Parathyroid adenoma (tissue), 2 donors: Measurements from ENCODE around the gene PANK2.
"Not testable (repeated sequence)": the region's sequence is repeated elsewhere in the genome, so short reads cannot be mapped to it uniquely, and the experiment has no call there.

ENCODE experiments used
- H2AFZ ChIP-seq: fragments of 300-600 bp; sonication (generic); one replicate; pipeline ENCODE4 v1.7.0; 2017; ENCODE audit warnings: antibody characterized with exemption, mild to moderate bottlenecking
- H3K27ac ChIP-seq: fragments of 300-600 bp; sonication (generic); one replicate; pipeline ENCODE4 v1.7.0; 2017
- H3K27me3 ChIP-seq: fragments of 300-600 bp; sonication (generic); one replicate; pipeline ENCODE4 v1.7.0; 2017; ENCODE audit warnings: low read length; ENCODE audit not compliant: control insufficient read depth, insufficient read depth
- H3K36me3 ChIP-seq: fragments of 300-600 bp; sonication (generic); one replicate; pipeline ENCODE4 v1.7.0; 2017; ENCODE audit warnings: low read length; ENCODE audit not compliant: control insufficient read depth, insufficient read depth
- H3K4me1 ChIP-seq: fragments of 300-600 bp; sonication (generic); one replicate; pipeline ENCODE4 v1.7.0; 2017; ENCODE audit warnings: control low read depth
- H3K4me2 ChIP-seq: fragments of 300-600 bp; sonication (generic); one replicate; pipeline ENCODE4 v1.7.0; 2017; ENCODE audit warnings: low read length
- H3K4me3 ChIP-seq: fragments of 300-600 bp; sonication (generic); one replicate; pipeline ENCODE4 v1.7.0; 2017; ENCODE audit warnings: low read depth, low read length
- H3K79me2 ChIP-seq: fragments of 300-600 bp; sonication (generic); one replicate; pipeline ENCODE4 v1.7.0; 2017; ENCODE audit warnings: control low read depth
- H3K9ac ChIP-seq: fragments of 300-600 bp; sonication (generic); one replicate; pipeline ENCODE4 v1.7.0; 2017; ENCODE audit warnings: mild to moderate bottlenecking
- H3K9me3 ChIP-seq: fragments of 300-600 bp; sonication (generic); one replicate; pipeline ENCODE4 v1.7.0; 2017; ENCODE audit warnings: low read length; ENCODE audit not compliant: control insufficient read depth
- CTCF ChIP-seq: fragments of 300-600 bp; sonication (generic); IDR thresholded peaks from one replicate; pipeline ENCODE4 v1.7.0; 2017; ENCODE audit warnings: antibody characterized with exemption, mild to moderate bottlenecking
- donor health status: primary hyperparathyroidism.

The PANK2 gene

DNA sequence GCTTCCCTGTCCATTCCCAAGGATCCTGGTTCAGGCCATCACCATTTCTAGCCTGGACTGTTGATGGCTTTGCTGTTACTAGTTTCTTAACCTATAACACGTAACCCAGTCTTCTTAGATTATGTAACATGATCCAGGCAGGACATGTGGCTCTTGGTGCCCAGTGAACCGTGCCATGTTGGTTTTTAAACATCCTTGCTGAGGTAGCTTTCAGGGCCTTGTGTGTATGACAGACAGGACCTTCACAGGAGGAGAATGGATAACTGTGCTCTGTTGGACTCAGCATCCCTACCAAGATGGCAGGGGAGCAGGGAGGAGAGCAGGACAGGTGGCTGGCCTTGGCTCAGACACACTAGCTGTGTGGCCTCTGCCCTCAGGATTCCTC is 46.8 kb downstream of the PANK2 start:
- no peaks in the 10 kb centered on the region for H3K36me3 ChIP-seq
- no peak for TF ChIP-seq CTCF
- no peak overlapping the region for H3K9ac ChIP-seq
- H3K27ac ChIP-seq = peak overlapping the region; percentile 49
- H2AFZ ChIP-seq = peak overlapping the region; percentile 16
- peaks cover 25% of the 10 kb centered on the region for H3K4me1 ChIP-seq
- no peaks in the 10 kb centered on the region for H3K27me3 ChIP-seq
- no peaks in the 10 kb centered on the region for H3K79me2 ChIP-seq
- H3K4me2 ChIP-seq = peak overlapping the region; percentile 22
- no peak overlapping the region for H3K4me3 ChIP-seq
- H3K9me3 ChIP-seq = no peaks in the 10 kb centered on the region

DNA sequence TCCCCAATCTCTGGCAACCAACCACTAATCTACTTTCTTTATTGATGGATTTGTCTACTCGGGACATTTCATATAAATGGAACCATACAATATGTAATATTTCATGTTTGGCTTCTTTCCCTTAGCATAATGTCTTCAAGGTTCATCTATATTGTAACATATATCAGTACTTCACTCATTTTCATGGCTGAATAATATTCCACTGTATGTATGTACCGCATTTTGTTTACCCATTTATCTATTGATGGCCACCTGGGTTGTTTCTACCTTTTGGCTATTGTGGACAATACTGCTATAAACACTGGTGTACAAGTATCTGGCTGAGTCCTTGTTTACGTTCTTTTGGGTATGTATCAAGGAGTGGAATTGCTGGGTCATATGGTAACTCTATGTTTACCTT is 48.4 kb downstream of the PANK2 start:
- TF ChIP-seq CTCF = no peak
- Histone ChIP-seq H3K79me2 (no peaks in the 10 kb centered on the region), H3K9me3 (no peaks in the 10 kb centered on the region), H3K27ac (no peak overlapping the region), H3K9ac (no peak overlapping the region), H3K27me3 (no peaks in the 10 kb centered on the region), H3K36me3 (no peaks in the 10 kb centered on the region), H3K4me1 (peaks cover 21% of the 10 kb centered on the region), H2AFZ (no peak overlapping the region), H3K4me3 (no peak overlapping the region), H3K4me2 (no peak overlapping the region)

GRCh38 chr20:3940905-3941304 is 51.7 kb downstream of the PANK2 start:
- peaks cover 4% of the 10 kb centered on the region for H3K4me1 ChIP-seq
- H2AFZ ChIP-seq = no peak overlapping the region
- H3K9ac ChIP-seq = no peak overlapping the region
- H3K4me2 ChIP-seq = no peak overlapping the region
- no peak for TF ChIP-seq CTCF
- no peak overlapping the region for H3K4me3 ChIP-seq
- no peaks in the 10 kb centered on the region for H3K36me3 ChIP-seq
- H3K27me3 ChIP-seq = no peaks in the 10 kb centered on the region
- no peaks in the 10 kb centered on the region for H3K9me3 ChIP-seq
- no peaks in the 10 kb centered on the region for H3K79me2 ChIP-seq
- H3K27ac ChIP-seq = no peak overlapping the region

DNA sequence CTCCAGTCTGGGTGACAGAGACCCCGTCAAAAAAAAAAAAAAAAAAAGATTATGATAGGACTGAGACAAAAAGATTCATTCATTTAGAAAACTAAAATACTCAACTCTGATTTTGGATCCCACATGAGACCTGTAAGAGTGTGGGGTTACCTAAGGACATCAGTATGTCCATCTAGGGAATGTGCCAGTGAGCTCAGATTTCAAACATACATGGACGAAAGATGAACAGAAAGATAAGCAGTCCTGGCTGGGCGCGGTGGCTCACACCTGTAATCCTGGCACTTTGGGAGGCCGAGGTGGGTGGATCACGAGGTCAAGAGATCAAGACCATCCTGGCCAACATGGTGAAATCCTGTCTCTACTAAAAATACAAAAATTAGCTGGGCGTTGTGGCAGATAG is 57.5 kb downstream of the PANK2 start:
- not testable (repeated sequence) for H3K9ac ChIP-seq, H3K36me3 ChIP-seq, H3K4me2 ChIP-seq

DNA sequence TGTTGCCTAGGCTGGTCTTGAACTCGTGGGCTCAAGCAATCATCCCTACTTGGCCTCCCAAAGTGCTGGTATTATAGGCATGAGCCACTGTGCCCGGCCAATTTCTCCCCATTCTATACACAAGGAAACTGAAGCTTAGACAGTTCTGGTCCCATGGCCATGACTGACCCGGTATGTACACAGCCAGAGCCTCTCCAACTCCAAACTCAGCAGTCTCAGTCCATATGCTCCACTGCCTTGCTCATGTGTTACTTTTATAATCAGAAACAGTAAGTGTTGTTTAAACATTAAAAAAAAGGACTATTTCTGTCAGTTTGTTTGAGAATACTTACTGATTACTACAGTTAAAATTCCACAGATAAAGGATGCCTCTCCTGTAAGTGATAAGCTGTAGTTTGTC is 75.5 kb downstream of the PANK2 start:
- no peaks in the 10 kb centered on the region for H3K27me3 ChIP-seq
- no peak overlapping the region for H3K4me3 ChIP-seq
- no peaks in the 10 kb centered on the region for H3K36me3 ChIP-seq
- no peak overlapping the region for H3K27ac ChIP-seq
- no peaks in the 10 kb centered on the region for H3K9me3 ChIP-seq
- no peaks in the 10 kb centered on the region for H3K4me1 ChIP-seq
- H3K4me2 ChIP-seq = no peak overlapping the region
- no peaks in the 10 kb centered on the region for H3K79me2 ChIP-seq
- H2AFZ ChIP-seq = no peak overlapping the region
- no peak overlapping the region for H3K9ac ChIP-seq
- no peak for TF ChIP-seq CTCF

More for the DNA sequence above, 57.5 kb downstream of the PANK2 start:
- H3K27me3 ChIP-seq, H3K27ac ChIP-seq, H3K79me2 ChIP-seq, H3K4me1 ChIP-seq, H3K4me3 ChIP-seq, H3K9me3 ChIP-seq, H2AFZ ChIP-seq: not testable (repeated sequence)
